ENCODE results near the gene MIGA1.
"Not testable (repeated sequence)": the region's sequence is repeated elsewhere in the genome, so short reads cannot be mapped to it uniquely, and the experiment has no call there.

Gene MIGA1

GRCh38 chr1:77824694-77825093 lies 45.2 kb downstream of the MIGA1 start:
- no peak overlapping the region for H3K4me3 Mint-ChIP-seq
- no peaks in the 10 kb centered on the region for H3K9me3 Mint-ChIP-seq (ENCODE audit: low read depth)
- no peaks in the 10 kb centered on the region for H3K27me3 Mint-ChIP-seq
- peaks cover 5% of the 10 kb centered on the region for H3K4me1 Mint-ChIP-seq (ENCODE audit: low read depth)
- H3K27ac Mint-ChIP-seq, result no peak overlapping the region
- peaks cover 9% of the 10 kb centered on the region for H3K36me3 Mint-ChIP-seq

GRCh38 chr1:77825131-77825709 lies 45.8 kb downstream of the MIGA1 start:
- Mint-ChIP-seq H3K4me1 (ENCODE audit: low read depth) (peaks cover 3% of the 10 kb centered on the region), H3K27me3 (no peaks in the 10 kb centered on the region), H3K27ac (no peak overlapping the region), H3K9me3 (ENCODE audit: low read depth) (no peaks in the 10 kb centered on the region), H3K4me3 (no peak overlapping the region), H3K36me3 (peaks cover 3% of the 10 kb centered on the region)

- H3K27me3 Mint-ChIP-seq; H3K9me3 Mint-ChIP-seq (ENCODE audit: low read depth); H3K27ac Mint-ChIP-seq; H3K36me3 Mint-ChIP-seq; H3K4me1 Mint-ChIP-seq (ENCODE audit: low read depth); H3K4me3 Mint-ChIP-seq: not testable (repeated sequence)
These were observed 47.4 kb downstream of the MIGA1 start for GRCh38 chr1:77826851-77827250.

- Mint-ChIP-seq H3K4me3 (no peak overlapping the region), H3K27me3 (no peaks in the 10 kb centered on the region), H3K27ac (no peak overlapping the region), H3K9me3 (ENCODE audit: low read depth) (no peaks in the 10 kb centered on the region), H3K4me1 (ENCODE audit: low read depth) (peaks cover 5% of the 10 kb centered on the region), H3K36me3 (peaks cover 5% of the 10 kb centered on the region)
These were observed 48.6 kb downstream of the MIGA1 start for GRCh38 chr1:77828098-77828497.

- H3K36me3 Mint-ChIP-seq, result peaks cover 5% of the 10 kb centered on the region
- no peaks in the 10 kb centered on the region for H3K9me3 Mint-ChIP-seq (ENCODE audit: low read depth)
- no peaks in the 10 kb centered on the region for H3K27me3 Mint-ChIP-seq
- H3K4me1 Mint-ChIP-seq (ENCODE audit: low read depth), result peaks cover 5% of the 10 kb centered on the region
- H3K27ac Mint-ChIP-seq, result no peak overlapping the region
- H3K4me3 Mint-ChIP-seq, result no peak overlapping the region
These were observed 50.4 kb downstream of the MIGA1 start for GRCh38 chr1:77829851-77830250.

- Mint-ChIP-seq H3K36me3 (peaks cover 5% of the 10 kb centered on the region), H3K4me1 (ENCODE audit: low read depth) (peaks cover 5% of the 10 kb centered on the region), H3K27ac (no peak overlapping the region), H3K27me3 (no peaks in the 10 kb centered on the region), H3K9me3 (ENCODE audit: low read depth) (no peaks in the 10 kb centered on the region), H3K4me3 (no peak overlapping the region)
These were observed 51.5 kb downstream of the MIGA1 start for GRCh38 chr1:77830946-77831345.

- H3K27ac Mint-ChIP-seq, result no peak overlapping the region
- peaks cover 5% of the 10 kb centered on the region for H3K4me1 Mint-ChIP-seq (ENCODE audit: low read depth)
- H3K36me3 Mint-ChIP-seq, result peaks cover 9% of the 10 kb centered on the region
- H3K9me3 Mint-ChIP-seq (ENCODE audit: low read depth), result no peaks in the 10 kb centered on the region
- no peak overlapping the region for H3K4me3 Mint-ChIP-seq
- H3K27me3 Mint-ChIP-seq, result no peaks in the 10 kb centered on the region
These were observed 52.1 kb downstream of the MIGA1 start for GRCh38 chr1:77831566-77831965.

GRCh38 chr1:77831976-77832711 lies 52.7 kb downstream of the MIGA1 start:
- H3K36me3 Mint-ChIP-seq, result peaks cover 6% of the 10 kb centered on the region
- no peak overlapping the region for H3K27ac Mint-ChIP-seq
- no peaks in the 10 kb centered on the region for H3K27me3 Mint-ChIP-seq
- no peaks in the 10 kb centered on the region for H3K9me3 Mint-ChIP-seq (ENCODE audit: low read depth)
- H3K4me3 Mint-ChIP-seq, result no peak overlapping the region
- peaks cover 5% of the 10 kb centered on the region for H3K4me1 Mint-ChIP-seq (ENCODE audit: low read depth)

- no peak overlapping the region for H3K27ac Mint-ChIP-seq
- H3K36me3 Mint-ChIP-seq, result peaks cover 6% of the 10 kb centered on the region
- no peak overlapping the region for H3K4me3 Mint-ChIP-seq
- peaks cover 5% of the 10 kb centered on the region for H3K4me1 Mint-ChIP-seq (ENCODE audit: low read depth)
- no peaks in the 10 kb centered on the region for H3K9me3 Mint-ChIP-seq (ENCODE audit: low read depth)
- H3K27me3 Mint-ChIP-seq, result no peaks in the 10 kb centered on the region
These were observed 53.5 kb downstream of the MIGA1 start for GRCh38 chr1:77832901-77833300.

- H3K9me3 Mint-ChIP-seq (ENCODE audit: low read depth), result no peaks in the 10 kb centered on the region
- peaks cover 2% of the 10 kb centered on the region for H3K4me1 Mint-ChIP-seq (ENCODE audit: low read depth)
- H3K27me3 Mint-ChIP-seq, result no peaks in the 10 kb centered on the region
- H3K27ac Mint-ChIP-seq, result no peak overlapping the region
- peaks cover 6% of the 10 kb centered on the region for H3K36me3 Mint-ChIP-seq
- H3K4me3 Mint-ChIP-seq, result no peak overlapping the region
These were observed 54.2 kb downstream of the MIGA1 start for GRCh38 chr1:77833521-77834100.

- no peak overlapping the region for H3K27ac Mint-ChIP-seq
- peaks cover 6% of the 10 kb centered on the region for H3K36me3 Mint-ChIP-seq
- no peak overlapping the region for H3K4me3 Mint-ChIP-seq
- no peaks in the 10 kb centered on the region for H3K9me3 Mint-ChIP-seq (ENCODE audit: low read depth)
- H3K4me1 Mint-ChIP-seq (ENCODE audit: low read depth), result peaks cover 2% of the 10 kb centered on the region
- H3K27me3 Mint-ChIP-seq, result no peaks in the 10 kb centered on the region
These were observed 55.4 kb downstream of the MIGA1 start for GRCh38 chr1:77834771-77835334.

- no peak overlapping the region for H3K4me3 Mint-ChIP-seq
- H3K36me3 Mint-ChIP-seq, result peaks cover 9% of the 10 kb centered on the region
- H3K9me3 Mint-ChIP-seq (ENCODE audit: low read depth), result no peaks in the 10 kb centered on the region
- no peaks in the 10 kb centered on the region for H3K27me3 Mint-ChIP-seq
- peaks cover 3% of the 10 kb centered on the region for H3K4me1 Mint-ChIP-seq (ENCODE audit: low read depth)
- H3K27ac Mint-ChIP-seq, result no peak overlapping the region
These were observed 62.1 kb downstream of the MIGA1 start for GRCh38 chr1:77841574-77841973.

- H3K4me1 Mint-ChIP-seq (ENCODE audit: low read depth), result peaks cover 3% of the 10 kb centered on the region
- no peaks in the 10 kb centered on the region for H3K27me3 Mint-ChIP-seq
- H3K27ac Mint-ChIP-seq, result no peak overlapping the region
- no peaks in the 10 kb centered on the region for H3K9me3 Mint-ChIP-seq (ENCODE audit: low read depth)
- H3K4me3 Mint-ChIP-seq, result no peak overlapping the region
- peaks cover 13% of the 10 kb centered on the region for H3K36me3 Mint-ChIP-seq
These were observed 66.5 kb downstream of the MIGA1 start for GRCh38 chr1:77845951-77846350.

GRCh38 chr1:77846966-77847365 lies 67.5 kb downstream of the MIGA1 start:
- Mint-ChIP-seq H3K27ac (no peak overlapping the region), H3K36me3 (peaks cover 13% of the 10 kb centered on the region), H3K27me3 (no peaks in the 10 kb centered on the region), H3K9me3 (ENCODE audit: low read depth) (no peaks in the 10 kb centered on the region), H3K4me1 (ENCODE audit: low read depth) (peaks cover 3% of the 10 kb centered on the region), H3K4me3 (no peak overlapping the region)

- Mint-ChIP-seq H3K4me3 (no peak overlapping the region), H3K36me3 (peaks cover 13% of the 10 kb centered on the region), H3K9me3 (ENCODE audit: low read depth) (no peaks in the 10 kb centered on the region), H3K27ac (no peak overlapping the region), H3K27me3 (no peaks in the 10 kb centered on the region), H3K4me1 (ENCODE audit: low read depth) (peaks cover 3% of the 10 kb centered on the region)
These were observed 68.2 kb downstream of the MIGA1 start for GRCh38 chr1:77847621-77848080.

Measured in activated naive CD8-positive, alpha-beta T cell (primary cell).